Stromal cell of bone marrow (primary cell): ENCODE measurements around the gene ARHGEF4.
"Not testable (repeated sequence)": the region's sequence is repeated elsewhere in the genome, so short reads cannot be mapped to it uniquely, and the experiment has no call there.

Experiments used
- DNase-seq: peaks from one replicate; pipeline ENCODE4 v3.0.0-alpha.2; 2012; ENCODE audit warnings: low read depth

Gene ARHGEF4

DNA sequence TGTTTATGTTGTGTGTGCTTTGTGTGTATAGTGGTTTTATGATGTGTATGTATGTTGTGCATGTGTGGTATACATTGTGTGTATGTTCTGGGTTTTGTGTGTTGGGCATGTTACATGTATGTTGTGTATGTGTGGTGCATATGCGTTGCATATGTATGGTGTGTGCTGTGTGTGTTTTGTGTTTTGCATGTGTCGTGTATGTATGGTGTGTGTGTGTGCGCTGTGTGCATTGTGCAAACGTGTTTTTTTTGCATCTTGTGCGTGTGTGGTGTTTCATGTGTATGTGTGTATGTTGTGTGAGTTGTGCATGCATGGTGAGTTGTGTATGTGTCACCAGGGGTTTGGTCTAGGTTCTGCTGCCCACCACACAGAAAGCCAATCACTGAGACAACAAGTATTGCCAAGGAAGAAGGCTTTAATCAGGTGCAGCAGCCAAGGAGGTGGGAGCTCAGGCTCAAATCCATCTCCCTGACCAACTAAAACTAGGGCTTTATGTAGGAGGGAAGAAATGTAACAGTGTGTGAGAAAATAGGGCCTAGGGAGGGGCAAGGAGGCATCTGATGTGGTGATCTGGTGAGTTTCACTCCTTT, 140.8 kb downstream of the ARHGEF4 start:
- DNase-seq = no peak

GRCh38 chr2:130981667-130982066, 145.0 kb downstream of the ARHGEF4 start:
- no peak for DNase-seq

DNA sequence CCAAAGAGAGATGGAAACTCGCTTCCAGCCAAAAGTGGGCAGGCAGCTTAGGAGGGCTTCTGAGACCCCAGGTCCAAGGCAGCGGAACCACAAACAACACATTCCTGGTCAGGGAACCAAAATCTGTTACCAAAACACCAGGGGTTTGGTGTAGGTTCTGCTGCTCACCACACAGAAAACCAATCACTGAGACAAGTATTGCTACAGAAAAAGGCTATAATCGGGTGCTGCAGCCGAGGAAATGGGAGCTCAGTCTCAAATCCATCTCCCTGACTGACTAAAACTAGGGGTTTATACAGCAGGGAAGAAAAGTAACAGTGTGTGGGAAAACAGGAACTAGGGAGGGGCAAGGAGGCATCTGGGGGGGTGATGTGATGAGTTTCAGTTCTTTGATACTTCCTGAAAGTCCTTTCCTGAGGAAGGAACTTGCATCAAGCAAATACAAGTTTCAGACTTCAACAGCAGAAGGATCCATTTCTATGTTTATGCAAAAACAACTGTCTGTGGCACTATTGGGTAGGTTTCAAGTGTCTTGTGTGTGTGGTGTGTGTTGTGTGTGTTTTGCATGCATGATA, 148.6 kb downstream of the ARHGEF4 start:
- DNase-seq = no peak

- DNase-seq = no peak
Measured at GRCh38 chr2:130985831-130986649, 149.3 kb downstream of the ARHGEF4 start.

DNA sequence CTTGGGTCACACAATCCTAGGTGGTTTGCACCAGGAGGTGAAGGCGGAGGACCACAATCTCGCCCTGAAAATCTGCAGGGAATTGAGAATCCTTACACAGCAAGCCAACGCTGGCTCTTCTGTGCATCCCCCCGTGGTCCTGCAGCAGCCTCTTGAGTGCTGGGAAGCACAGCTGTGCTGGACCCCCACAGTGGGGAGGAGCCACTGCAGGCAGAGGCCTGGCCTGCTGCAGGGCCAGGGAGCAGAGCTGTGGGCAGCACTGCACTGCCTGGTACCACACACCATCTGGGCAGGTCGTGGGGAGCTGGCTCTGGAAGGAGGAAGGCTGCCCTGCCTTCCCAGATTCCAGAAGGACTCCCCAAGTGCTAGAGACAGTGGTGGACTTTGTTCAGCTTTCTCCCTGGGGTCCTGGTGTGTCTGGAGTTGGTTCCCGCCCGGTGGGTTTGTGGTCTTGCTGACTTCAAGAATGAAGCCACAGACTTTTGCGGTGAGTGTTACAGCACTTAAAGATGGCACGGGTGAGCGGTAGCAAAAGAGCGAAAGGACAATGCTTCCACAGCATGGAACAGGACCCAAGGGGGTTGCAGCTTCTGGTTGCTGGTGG, 150.3 kb downstream of the ARHGEF4 start:
- no peak for DNase-seq

GRCh38 chr2:130987519-130988425, 151.1 kb downstream of the ARHGEF4 start:
- no peak for DNase-seq

DNA sequence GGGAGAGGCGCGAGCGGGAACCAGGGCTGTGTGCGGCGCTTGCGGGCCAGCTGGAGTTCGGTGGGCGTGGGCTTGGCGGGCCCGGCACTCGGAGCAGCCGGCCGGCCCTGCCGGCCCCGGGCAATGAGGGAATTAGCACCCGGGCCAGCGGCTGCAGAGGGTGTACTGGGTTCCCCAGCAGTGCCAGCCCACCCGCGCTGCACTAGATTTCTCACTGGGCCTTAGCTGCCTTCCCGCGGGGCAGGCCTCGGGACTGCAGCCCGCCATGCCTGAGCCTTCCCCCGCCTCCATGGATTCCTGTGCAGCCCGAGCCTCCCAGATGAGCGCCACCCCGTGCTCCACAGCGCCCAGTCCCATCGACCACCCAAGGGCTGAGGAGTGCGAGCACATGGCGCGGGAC, 154.7 kb downstream of the ARHGEF4 start:
- not testable (repeated sequence) for DNase-seq

DNA sequence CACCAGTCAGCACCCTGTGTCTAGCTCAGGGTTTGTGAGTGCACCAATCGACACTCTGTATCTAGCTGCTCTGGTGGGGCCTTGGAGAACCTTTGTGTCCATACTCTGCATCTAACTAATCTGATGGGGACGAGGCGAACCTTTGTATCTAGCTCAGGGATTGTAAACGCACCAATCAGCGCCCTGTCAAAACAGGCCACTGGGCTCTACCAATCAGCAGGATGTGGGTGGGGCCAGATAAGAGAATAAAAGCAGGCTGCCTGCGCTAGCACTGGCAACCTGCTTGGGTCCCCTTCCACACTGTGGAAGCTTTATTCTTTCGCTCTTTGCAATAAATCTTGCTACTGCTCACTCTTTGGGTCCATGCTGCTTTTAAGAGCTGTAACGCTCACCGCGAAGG, 155.3 kb downstream of the ARHGEF4 start:
- DNase-seq = not testable (repeated sequence)

- no peak for DNase-seq
Measured at GRCh38 chr2:130996691-130997090, 160.0 kb downstream of the ARHGEF4 start.

DNA sequence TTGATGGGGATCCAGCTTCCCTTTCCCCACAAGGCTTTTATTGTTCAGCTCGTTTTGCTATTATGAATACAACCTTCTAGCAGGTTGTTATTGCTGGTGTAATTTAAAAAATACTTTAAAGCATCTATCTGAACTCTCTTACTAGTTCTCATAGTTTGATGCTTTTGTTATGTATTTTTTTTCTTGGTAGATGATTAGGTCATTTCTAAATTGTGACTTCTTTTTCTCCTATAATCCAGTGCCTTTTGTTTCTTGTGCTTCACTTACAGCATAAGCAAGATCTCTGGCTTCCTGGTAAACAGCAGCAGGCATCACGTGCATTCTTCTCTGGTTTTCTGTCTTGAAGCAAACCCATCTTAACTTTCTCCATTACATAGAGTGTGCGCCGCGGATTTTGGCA, 160.5 kb downstream of the ARHGEF4 start:
- no peak for DNase-seq

- no peak for DNase-seq
Measured at GRCh38 chr2:130998561-130998960, 161.8 kb downstream of the ARHGEF4 start.

DNA sequence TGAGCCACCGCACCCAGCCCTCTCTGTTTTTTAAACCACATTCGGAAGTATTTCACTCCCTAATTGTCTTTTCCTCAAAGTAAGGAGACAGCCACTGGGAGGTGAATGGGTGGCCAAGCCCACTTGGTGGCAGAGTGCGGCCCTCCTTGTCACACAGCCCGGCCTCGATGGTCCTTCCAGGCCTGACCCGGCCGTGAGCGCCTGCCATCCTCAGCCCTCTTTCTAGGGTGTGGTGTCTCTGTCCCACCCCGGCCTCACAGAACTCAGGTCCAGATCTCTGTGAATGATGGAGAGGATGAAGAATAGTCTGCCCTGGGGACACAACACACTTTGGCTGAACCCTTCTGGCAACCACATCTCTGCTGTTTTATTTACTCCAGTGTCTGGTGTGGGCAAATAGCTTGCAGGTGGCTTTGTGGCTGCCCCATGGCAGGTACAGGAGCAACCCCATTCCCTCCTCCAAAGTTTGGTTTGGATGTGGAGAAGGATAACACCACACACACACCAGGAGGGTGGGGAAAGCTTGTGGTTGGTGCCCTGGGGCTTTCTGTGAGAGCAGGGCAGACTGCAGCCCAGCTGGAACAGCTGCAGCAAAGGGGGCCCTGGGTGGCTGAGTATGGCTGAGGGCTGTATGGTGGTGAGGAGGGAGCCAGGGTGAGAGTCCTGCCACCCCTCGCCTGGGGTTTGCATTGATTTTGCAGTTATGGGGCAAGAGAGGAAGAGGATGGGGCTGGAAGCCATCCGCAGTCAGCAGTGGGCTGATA, 167.9 kb downstream of the ARHGEF4 start:
- no peak for DNase-seq

GRCh38 chr2:131005216-131005935, 168.7 kb downstream of the ARHGEF4 start:
- no peak for DNase-seq

GRCh38 chr2:131006561-131006960, 169.8 kb downstream of the ARHGEF4 start:
- no peak for DNase-seq

DNA sequence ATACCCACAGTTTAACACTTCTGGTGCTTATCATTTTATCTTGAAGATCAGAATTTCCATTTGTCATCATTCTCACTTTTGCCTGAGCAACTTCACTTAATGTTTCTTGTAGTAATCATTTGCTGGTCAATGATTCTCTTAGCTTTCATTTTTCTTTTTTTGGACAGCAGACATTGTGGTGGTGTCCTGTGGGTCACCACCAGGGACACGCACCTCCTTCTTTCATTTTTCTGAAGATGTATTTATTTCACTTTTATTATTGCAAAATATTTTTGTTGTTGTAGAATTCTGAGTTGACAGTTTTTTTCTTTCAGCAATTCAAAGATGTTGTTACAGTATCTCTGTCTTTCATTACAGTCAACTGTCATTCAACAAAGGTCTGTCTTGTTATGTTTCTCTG, 172.3 kb downstream of the ARHGEF4 start:
- DNase-seq = no peak

- DNase-seq = no peak
Measured at GRCh38 chr2:131009713-131010475, 173.2 kb downstream of the ARHGEF4 start.

- DNase-seq = no peak
Measured at GRCh38 chr2:131010566-131010965, 173.9 kb downstream of the ARHGEF4 start.

DNA sequence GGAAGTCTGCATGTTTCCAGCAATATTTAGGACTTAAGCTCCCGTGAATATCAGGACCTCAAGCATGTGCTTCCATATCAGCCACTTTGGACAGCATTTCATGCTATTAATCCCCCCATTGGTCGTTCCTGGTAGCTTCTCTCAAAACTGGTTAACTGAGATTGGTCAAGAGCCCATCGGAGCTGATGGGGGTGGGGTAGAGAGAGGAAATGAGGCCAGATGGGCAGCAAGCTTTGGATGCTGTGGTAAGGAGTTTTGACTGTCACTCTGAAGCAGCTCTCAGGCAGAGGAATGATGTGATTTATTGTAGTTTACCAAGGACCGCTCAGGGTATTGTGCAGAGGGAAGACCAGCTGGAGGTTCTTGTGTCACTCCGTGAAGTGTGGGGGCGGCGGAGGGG, 174.8 kb downstream of the ARHGEF4 start:
- DNase-seq = no peak

- no peak for DNase-seq
Measured at GRCh38 chr2:131014141-131014540, 177.4 kb downstream of the ARHGEF4 start.

GRCh38 chr2:131015764-131016163, 179.1 kb downstream of the ARHGEF4 start:
- no peak for DNase-seq
